K562 (cell line): Measurements from ENCODE around the gene PRR19. TPM values are rescaled to one million over a fixed set of nuclear protein-coding genes. Genes with fewer than 3 reads are reported as not detected.

ENCODE experiments used
- ATAC-seq: fragments of 200-7000 bp; cut with Tn5 transposase; 3 replicates; pipeline ENCODE4 v1.9.1; 2020; ENCODE audit warnings: moderate library complexity
- BruUV-seq: library from RNA; stranded (reverse); fragments of 400-500 nt; replicated peaks from 2 replicates; lab custom pipeline; 2021; lab: Mats Ljungman, UMichigan
- CTCF ChIA-PET: fragments of 300-600 bp; formaldehyde crosslinking; extraction: SDS; loops from one replicate; lab custom pipeline; 2021; ENCODE audit warnings: low intra/inter-chr PET ratio; lab: Yijun Ruan, JAX
- POLR2A ChIA-PET: fragments of 300-600, 350-650 bp; sonication (Branson Sonifier 250); formaldehyde crosslinking; extraction: SDS; loops from one replicate; lab custom pipeline; 2021; ENCODE audit warnings: antibody characterized with exemption, inconsistent platforms; lab: Yijun Ruan, JAX
- DNase-seq, 4 experiments: peaks; one replicate each; pipeline versions ENCODE4 v3.0.0 to v3.0.0-alpha.2; 2011 to 2018; ENCODE audit warnings: low spot score in 3 of 4, mixed read lengths in 3 of 4; ENCODE audit errors: extremely low read depth in 1 of 4
- FAIRE-seq: peaks from 2 replicates; lab custom pipeline; 2011; peaks lifted over from hg19 to GRCh38; lab: Jason Lieb, UNC
- H2AFZ ChIP-seq: 2 replicates; pipeline ENCODE4 v1.6.0; 2011; ENCODE audit warnings: low read depth, low read length, control low read depth, inconsistent platforms
- H3K27ac ChIP-seq: fragments of 200-600 bp; 3 replicates; pipeline ENCODE4 v1.8.0; 2011; ENCODE audit warnings: low read depth, mild to moderate bottlenecking, control low read depth, inconsistent platforms, low read length, moderate library complexity, mixed read lengths; ENCODE audit errors: extremely low read depth
- H3K27me3 ChIP-seq, 2 experiments: fragments of 300-600 bp in 1 of 2; 2 replicates in 1 of 2; 3 replicates in 1 of 2; pipeline versions ENCODE4 v1.6.0 to v1.8.0; 2011; ENCODE audit warnings: inconsistent platforms in 2 of 2, low read length in 2 of 2, mild to moderate bottlenecking in 1 of 2, mixed read lengths in 1 of 2, moderate library complexity in 1 of 2; ENCODE audit not compliant: control insufficient read depth in 2 of 2, insufficient read depth in 2 of 2
- H3K36me3 ChIP-seq: fragments of 300-600 bp; 3 replicates; pipeline ENCODE4 v1.8.0; 2011; ENCODE audit warnings: mild to moderate bottlenecking, low read length, inconsistent platforms; ENCODE audit not compliant: control insufficient read depth, insufficient read depth
- H3K4me1 ChIP-seq, 2 experiments: fragments of 200-600 bp in 1 of 2; replicated peaks in 1 of 2; 2 replicates in 1 of 2; 3 replicates in 1 of 2; pipeline versions ENCODE4 v1.5.1 to v1.8.0; 2011; ENCODE audit warnings: inconsistent platforms in 2 of 2, low read length in 2 of 2, mild to moderate bottlenecking in 1 of 2, mixed read lengths in 1 of 2, moderate library complexity in 1 of 2; ENCODE audit not compliant: control insufficient read depth in 2 of 2, insufficient read depth in 2 of 2
- H3K4me2 ChIP-seq: 2 replicates; pipeline ENCODE4 v1.6.1; 2011; ENCODE audit warnings: low read length, control low read depth, inconsistent platforms, mixed read lengths; ENCODE audit not compliant: insufficient read depth
- H3K4me3 ChIP-seq: fragments of 200-600 bp; sonication (generic), shearing (Covaris generic); 2 replicates; pipeline ENCODE4 v1.5.1; 2016; ENCODE audit warnings: control low read depth, inconsistent platforms
- H3K79me2 ChIP-seq: fragments of 200-600 bp; 3 replicates; pipeline ENCODE4 v1.8.0; 2011; ENCODE audit warnings: low read length, inconsistent platforms; ENCODE audit not compliant: control insufficient read depth, insufficient read depth
- H3K9ac ChIP-seq, 2 experiments: 2 replicates each; pipeline versions ENCODE4 v1.6.0 to v1.6.1; 2011; ENCODE audit warnings: low read depth in 2 of 2, low read length in 2 of 2, control low read depth in 1 of 2, inconsistent platforms in 1 of 2, mild to moderate bottlenecking in 1 of 2, mixed read lengths in 1 of 2; ENCODE audit not compliant: insufficient read depth in 1 of 2
- H3K9me1 ChIP-seq: one replicate; pipeline ENCODE4 v1.6.0; 2011; ENCODE audit warnings: inconsistent platforms, mild to moderate bottlenecking, low read length, moderate library complexity; ENCODE audit not compliant: control insufficient read depth, insufficient read depth
- H3K9me3 ChIP-seq: replicated peaks from 2 replicates; pipeline ENCODE4 v1.5.1; 2011; ENCODE audit warnings: low read depth, low read length, inconsistent platforms; ENCODE audit not compliant: control insufficient read depth, insufficient read depth
- H4K20me1 ChIP-seq: replicated peaks from 2 replicates; pipeline ENCODE4 v1.6.1; 2011; ENCODE audit warnings: low read length, inconsistent platforms, mixed read lengths; ENCODE audit not compliant: control insufficient read depth, insufficient read depth
- CBX8 ChIP-seq: fragments of 200-600 bp; sonication (generic); IDR thresholded peaks from 2 replicates; pipeline ENCODE4 v1.6.1; 2012; ENCODE audit warnings: borderline replicate concordance, mixed run types, low read depth, mild to moderate bottlenecking, moderate library complexity, mixed read lengths, low read length, control low read depth, inconsistent platforms; ENCODE audit not compliant: poor library complexity, severe bottlenecking; ENCODE audit errors: extremely low read depth
- CXXC5 ChIP-seq: fragments of 250-450 bp; sonication (Bioruptor Pico); IDR thresholded peaks from 2 replicates; pipeline ENCODE4 v1.8.0; 2022; ENCODE audit warnings: inconsistent platforms, mild to moderate bottlenecking, moderate library complexity
- MECOM ChIP-seq: fragments of 250-450 bp; sonication (Bioruptor Pico); IDR thresholded peaks from 2 replicates; pipeline ENCODE4 v1.8.0; 2022; ENCODE audit warnings: inconsistent platforms
- MLLT1 ChIP-seq, 2 experiments: fragments of 450-650 bp; IDR thresholded peaks; 2 replicates each; pipeline ENCODE4 v1.6.1; 2016
- POLR2H ChIP-seq: IDR thresholded peaks from 2 replicates; pipeline ENCODE4 v1.6.1; 2016; ENCODE audit warnings: missing genetic modification characterization, low read depth, mild to moderate bottlenecking, control low read depth, missing compliant biosample characterization, moderate library complexity
- RBM39 ChIP-seq: fragments of 200-400 bp; formaldehyde crosslinking; optimal IDR thresholded peaks from 2 replicates; pipeline ENCODE3; 2018; ENCODE audit warnings: low read depth, low read length
- SFPQ ChIP-seq: fragments of 200-400 bp; formaldehyde crosslinking; IDR thresholded peaks from 2 replicates; pipeline ENCODE4 v1.6.1; 2017; ENCODE audit warnings: mild to moderate bottlenecking, low read depth, low read length, moderate library complexity
- SNIP1 ChIP-seq: fragments of 450-650 bp; IDR thresholded peaks from 2 replicates; pipeline ENCODE4 v1.7.1; 2017; ENCODE audit warnings: low read depth, mild to moderate bottlenecking
- SOX6 ChIP-seq: fragments of 450-650 bp; IDR thresholded peaks from 2 replicates; pipeline ENCODE4 v1.6.1; 2014; ENCODE audit warnings: mild to moderate bottlenecking
- ZNF592 ChIP-seq: fragments of 450-650 bp; IDR thresholded peaks from 2 replicates; pipeline ENCODE4 v1.6.1; 2017; ENCODE audit warnings: antibody characterized with exemption, mild to moderate bottlenecking
- ZNF655 ChIP-seq: fragments of 250-450 bp; sonication (Bioruptor Pico); IDR thresholded peaks from 2 replicates; pipeline ENCODE4 v1.5.0; 2021
- ZNF780A ChIP-seq: fragments of 250-450 bp; sonication (Bioruptor Pico); IDR thresholded peaks from 2 replicates; pipeline ENCODE4 v1.5.0; 2021; ENCODE audit warnings: mild to moderate bottlenecking
- ZNF785 ChIP-seq: fragments of 250-450 bp; sonication (Bioruptor Pico); IDR thresholded peaks from 2 replicates; pipeline ENCODE4 v1.4.0; 2020; ENCODE audit warnings: mild to moderate bottlenecking
- WGBS: fragments of 100-300 bp; shearing (Covaris generic); methylation state at CpG from one replicate; pipeline ENCODE4 v1.1.6; 2016; ENCODE audit warnings: low coverage, mixed read lengths; ENCODE audit not compliant: insufficient coverage; ENCODE audit errors: missing lambda C conversion rate; 5-methylcytosine and 5-hydroxymethylcytosine counted together
- in situ Hi-C: fragments of 300-500 bp; cut with MboI; formaldehyde crosslinking; loops from 4 replicates; pipeline ENCODE4 v1.15.0; 2018; ENCODE audit warnings: inconsistent platforms, mixed read lengths
- intact Hi-C: fragments of 100-400 bp; cut with micrococcal nuclease; formaldehyde crosslinking; loops from 2 replicates; pipeline ENCODE4 v1.14.2; 2022
- polyA plus RNA-seq, 8 experiments: library from polyadenylated mRNA; depleted of rRNA in 4 of 8; stranded (reverse) in 5 of 8; unstranded in 3 of 8; fragments of >200 nt; fragmentation: Nextera tagmentation in 2 of 8; fragmentation: Illumina TruSeq in 1 of 8; extraction: Ambion mirVana in 2 of 8; extraction: Trizol in 1 of 8; gene quantifications; 2 replicates each; pipeline versions ENCODE4 v1.2.1 to v1.2.3, GENCODE V29; 2011 to 2014; ENCODE audit warnings: inconsistent platforms in 1 of 8, missing spikeins in 1 of 8
- total RNA-seq, 7 experiments: library from RNA; depleted of rRNA in 6 of 7; stranded (reverse); fragments of >200 nt in 6 of 7; fragmentation: Illumina TruSeq in 2 of 7; extraction: Trizol in 2 of 7; gene quantifications; 2 replicates each; pipeline versions ENCODE4 v1.2.1 to v1.2.3, GENCODE V29; 2011 to 2021; ENCODE audit warnings: low replicate concordance in 1 of 7

The PRR19 gene
- total and polyA plus RNA-seq, 9 of the 15 experiments (the other 6 are each of a cell fraction or from before 2014, with no cell fraction given) = 0.10 to 1.6 (median 0.54) TPM

- Histone ChIP-seq H3K9me1 (no peaks in the 10 kb centered on the region), H3K79me2 (peaks cover 20% of the 10 kb centered on the region), H3K36me3 (no peaks in the 10 kb centered on the region), H3K9me3 (no peaks in the 10 kb centered on the region), H3K9ac (peak overlapping the region in 1 of 2 experiments; percentile 31; a peak in 1 of 4 replicates), H3K27ac (no peak overlapping the region), H4K20me1 (no peaks in the 10 kb centered on the region; the same call in 1 of the 2 replicates), H3K4me3 (no peak overlapping the region), H3K4me2 (no peak overlapping the region), H3K4me1 (peaks cover 8 to 27% of the 10 kb centered on the region in 2 experiments; a peak in 4 of 5 replicates), H2AFZ (no peak overlapping the region), H3K27me3 (no peaks in the 10 kb centered on the region)
- no TSS peak for BruUV-seq
- CTCF ChIA-PET = no interaction called here
- WGBS = 50% methylated on average over 1 of the region's 1 CpG
- DNase-seq (no peak), ATAC-seq (no peak), FAIRE-seq (no peak)
- POLR2A ChIA-PET = interaction anchor here (0.8 to 1.5 kb wide), 2 partner anchors 26 to 246 kb away, joined by 3 read pairs; partner anchors contain the start of genes PAFAH1B3 and PRR19
- in situ Hi-C loops = loop anchor here (10.0 kb wide), 1 partner anchor 193 kb away; the partner anchor contains the start of gene POU2F2
- intact Hi-C loops = loop anchor here (10.0 kb wide), 2 partner anchors 107 to 193 kb away; partner anchors contain the start of gene POU2F2
- TF ChIP-seq SNIP1 (no peak), CXXC5 (CRISPR knock-in tag) (no peak), POLR2H (tag) (no peak), CBX8 (no peak), ZNF655 (no peak), SFPQ (no peak), MLLT1 (IDR thresholded peaks at IDR 0.05) (no peak), ZNF785 (no peak), ZNF592 (no peak), ZNF780A (no peak), MECOM (no peak), RBM39 (no peak), SOX6 (no peak)
Measured at GRCh38 chr19:42328106-42328505, 26.2 kb downstream of the PRR19 start.
